Liver (tissue), 9 donors: ENCODE measurements around the gene PFKP. TPM values are rescaled to one million over a fixed set of nuclear protein-coding genes. Genes with fewer than 3 reads are reported as not detected.

Source experiments
- DNase-seq: peaks from one replicate; pipeline ENCODE4 v3.0.0-alpha.2; 2017; ENCODE audit warnings: low spot score
- H3K27ac ChIP-seq, 2 donors: one replicate each; pipeline ENCODE4 v1.7.0; 2013; ENCODE audit warnings: inconsistent platforms in 2 of 2, low read length in 2 of 2, control low read depth in 1 of 2, low read depth in 1 of 2, mild to moderate bottlenecking in 1 of 2
- H3K27me3 ChIP-seq, 4 donors: one replicate each; pipeline versions ENCODE4 v1.6.1 to v1.7.0; 2013; ENCODE audit warnings: low read length in 3 of 4, inconsistent platforms in 1 of 4, mild to moderate bottlenecking in 1 of 4, moderate library complexity in 1 of 4; ENCODE audit not compliant: control insufficient read depth in 4 of 4, insufficient read depth in 4 of 4
- H3K36me3 ChIP-seq, 4 donors: one replicate each; pipeline versions ENCODE4 v1.6.1 to v1.7.0; 2013; ENCODE audit warnings: low read length in 3 of 4, mild to moderate bottlenecking in 3 of 4, low read depth in 1 of 4, moderate library complexity in 1 of 4; ENCODE audit not compliant: control insufficient read depth in 4 of 4, insufficient read depth in 3 of 4
- H3K4me1 ChIP-seq, 4 donors: one replicate each; pipeline versions ENCODE4 v1.6.1 to v1.7.0; 2013; ENCODE audit warnings: low read length in 3 of 4, mild to moderate bottlenecking in 3 of 4, moderate library complexity in 1 of 4; ENCODE audit not compliant: control insufficient read depth in 4 of 4, insufficient read depth in 4 of 4
- H3K4me3 ChIP-seq, 3 donors: one replicate each; pipeline versions ENCODE4 v1.6.1 to v1.7.0; 2013; ENCODE audit warnings: low read length in 3 of 3, control low read depth in 1 of 3, low read depth in 1 of 3, mild to moderate bottlenecking in 1 of 3
- H3K9ac ChIP-seq, 2 donors: one replicate each; pipeline ENCODE4 v1.7.0; 2013; ENCODE audit warnings: low read length in 2 of 2, mild to moderate bottlenecking in 2 of 2, moderate library complexity in 2 of 2, control low read depth in 1 of 2, low read depth in 1 of 2
- H3K9me3 ChIP-seq, 4 donors: one replicate each; pipeline versions ENCODE4 v1.6.1 to v1.7.0; 2013; ENCODE audit warnings: low read length in 3 of 4; ENCODE audit not compliant: control insufficient read depth in 4 of 4
- EGR1 ChIP-seq, 2 donors: IDR thresholded peaks; 2 replicates each; pipeline ENCODE4 v1.6.1; 2016 to 2018; ENCODE audit warnings: antibody characterized with exemption in 2 of 2, low read depth in 2 of 2
- FOXA1 ChIP-seq: IDR thresholded peaks from 2 replicates; pipeline ENCODE4 v1.6.1; 2016; ENCODE audit warnings: antibody characterized with exemption
- FOXA2 ChIP-seq: IDR thresholded peaks from 2 replicates; pipeline ENCODE4 v1.6.1; 2016; ENCODE audit warnings: antibody characterized with exemption
- HNF4A ChIP-seq, 2 donors: conservative IDR thresholded peaks; 2 replicates each; pipeline ENCODE4 v1.6.1; 2016; ENCODE audit warnings: antibody characterized with exemption in 2 of 2, mild to moderate bottlenecking in 2 of 2
- HNF4G ChIP-seq: IDR thresholded peaks from 2 replicates; pipeline ENCODE4 v1.6.1; 2016; ENCODE audit warnings: antibody characterized with exemption
- NR2F2 ChIP-seq: IDR thresholded peaks from 2 replicates; pipeline ENCODE4 v1.6.1; 2016; ENCODE audit warnings: antibody characterized with exemption
- RAD21 ChIP-seq, 2 donors: IDR thresholded peaks; 2 replicates each; pipeline ENCODE4 v1.6.1; 2016; ENCODE audit warnings: antibody characterized with exemption in 2 of 2, mild to moderate bottlenecking in 2 of 2
- RXRA ChIP-seq, 2 donors: IDR thresholded peaks; 2 replicates each; pipeline ENCODE4 v1.6.1; 2017 to 2018; ENCODE audit warnings: antibody characterized with exemption in 2 of 2, mild to moderate bottlenecking in 1 of 2
- YY1 ChIP-seq: IDR thresholded peaks from 2 replicates; pipeline ENCODE4 v1.6.1; 2016; ENCODE audit warnings: antibody characterized with exemption, mild to moderate bottlenecking
- WGBS: extraction: QIAGEN DNeasy Blood & Tissue Kit; methylation state at CpG from one replicate; pipeline ENCODE4 v1.1.7; 2013; 5-methylcytosine and 5-hydroxymethylcytosine counted together
- polyA plus RNA-seq, 2 donors: library from polyadenylated mRNA; stranded (reverse) in 1 of 2; unstranded in 1 of 2; fragments of 200-250 nt in 1 of 2; fragments of >200 nt in 1 of 2; fragmentation: Nextera tagmentation in 1 of 2; extraction: Ambion mirVana in 1 of 2; gene quantifications; one replicate each; pipeline versions ENCODE4 v1.2.1 to v1.2.3, GENCODE V29; 2013 to 2015
- total RNA-seq, 2 donors: library from RNA; depleted of rRNA; stranded (reverse); fragments of >200 nt; gene quantifications; one replicate each; pipeline ENCODE4 v1.2.3, GENCODE V29; 2014
- TF ChIP-seq, protein P1 (sequence below): IDR thresholded peaks from 2 replicates; pipeline ENCODE4 v1.6.1; 2016; ENCODE audit warnings: antibody characterized with exemption, mild to moderate bottlenecking
- TF ChIP-seq, protein P2 (sequence below): IDR thresholded peaks from 2 replicates; pipeline ENCODE4 v1.6.1; 2016; ENCODE audit warnings: antibody characterized with exemption
- TF ChIP-seq, protein P3 (sequence below): IDR thresholded peaks from 2 replicates; pipeline ENCODE4 v1.6.1; 2016; ENCODE audit warnings: antibody characterized with exemption
- donor health status: healthy.
- donor health status: healthy.
- donor health status: healthy.
- donor health status: healthy.
- donor health status: healthy.

The PFKP gene
- total and polyA plus RNA-seq, 4 donors, result 1.1 to 5.0 (median 2.8) TPM

DNA sequence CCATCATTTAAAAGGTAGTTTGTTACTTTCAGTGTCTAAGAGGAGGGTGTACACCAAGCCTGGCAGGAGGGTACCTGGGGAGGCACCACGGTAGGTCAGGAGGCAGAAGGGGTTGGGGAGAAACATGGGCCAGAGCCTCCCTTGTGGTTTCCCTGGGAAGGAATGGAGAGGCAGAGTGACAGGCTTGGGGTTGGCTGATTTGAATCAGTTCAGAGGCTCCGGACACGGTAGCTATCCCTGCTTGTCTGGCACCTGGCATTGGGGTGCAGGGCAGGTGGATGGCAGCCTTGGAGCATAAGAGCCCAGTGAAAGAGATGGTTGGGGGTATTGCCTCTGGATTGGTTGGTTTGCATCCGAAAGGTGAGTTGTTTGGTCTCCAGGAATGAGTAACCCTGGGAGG lies 30.2 kb upstream of the PFKP start:
- Histone ChIP-seq H3K4me3 (no peak overlapping the region), H3K36me3 (no peaks in the 10 kb centered on the region), H3K4me1 (no peaks in the 10 kb centered on the region), H3K27me3 (no peaks in the 10 kb centered on the region), H3K27ac (no peak overlapping the region), H3K9ac (no peak overlapping the region), H3K9me3 (no peaks in the 10 kb centered on the region)
- WGBS, result 83% methylated on average over 4 of the region's 4 CpGs
- no peak for TF ChIP-seq FOXA1
- TF ChIP-seq FOXA2, result no peak
- TF ChIP-seq HNF4G, result no peak
- TF ChIP-seq RAD21 (IDR thresholded peaks at IDR 0.05), result no peak
- no peak for TF ChIP-seq NR2F2
- no peak for TF ChIP-seq RXRA (IDR thresholded peaks at IDR 0.05)
- TF ChIP-seq, protein P1, sequence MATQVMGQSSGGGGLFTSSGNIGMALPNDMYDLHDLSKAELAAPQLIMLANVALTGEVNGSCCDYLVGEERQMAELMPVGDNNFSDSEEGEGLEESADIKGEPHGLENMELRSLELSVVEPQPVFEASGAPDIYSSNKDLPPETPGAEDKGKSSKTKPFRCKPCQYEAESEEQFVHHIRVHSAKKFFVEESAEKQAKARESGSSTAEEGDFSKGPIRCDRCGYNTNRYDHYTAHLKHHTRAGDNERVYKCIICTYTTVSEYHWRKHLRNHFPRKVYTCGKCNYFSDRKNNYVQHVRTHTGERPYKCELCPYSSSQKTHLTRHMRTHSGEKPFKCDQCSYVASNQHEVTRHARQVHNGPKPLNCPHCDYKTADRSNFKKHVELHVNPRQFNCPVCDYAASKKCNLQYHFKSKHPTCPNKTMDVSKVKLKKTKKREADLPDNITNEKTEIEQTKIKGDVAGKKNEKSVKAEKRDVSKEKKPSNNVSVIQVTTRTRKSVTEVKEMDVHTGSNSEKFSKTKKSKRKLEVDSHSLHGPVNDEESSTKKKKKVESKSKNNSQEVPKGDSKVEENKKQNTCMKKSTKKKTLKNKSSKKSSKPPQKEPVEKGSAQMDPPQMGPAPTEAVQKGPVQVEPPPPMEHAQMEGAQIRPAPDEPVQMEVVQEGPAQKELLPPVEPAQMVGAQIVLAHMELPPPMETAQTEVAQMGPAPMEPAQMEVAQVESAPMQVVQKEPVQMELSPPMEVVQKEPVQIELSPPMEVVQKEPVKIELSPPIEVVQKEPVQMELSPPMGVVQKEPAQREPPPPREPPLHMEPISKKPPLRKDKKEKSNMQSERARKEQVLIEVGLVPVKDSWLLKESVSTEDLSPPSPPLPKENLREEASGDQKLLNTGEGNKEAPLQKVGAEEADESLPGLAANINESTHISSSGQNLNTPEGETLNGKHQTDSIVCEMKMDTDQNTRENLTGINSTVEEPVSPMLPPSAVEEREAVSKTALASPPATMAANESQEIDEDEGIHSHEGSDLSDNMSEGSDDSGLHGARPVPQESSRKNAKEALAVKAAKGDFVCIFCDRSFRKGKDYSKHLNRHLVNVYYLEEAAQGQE, result no peak
- TF ChIP-seq HNF4A (conservative IDR thresholded peaks at IDR 0.05), result no peak
- no peak for TF ChIP-seq EGR1 (IDR thresholded peaks at IDR 0.05; ENCODE audit: low read depth in 2 of 2)
- TF ChIP-seq YY1, result no peak
- TF ChIP-seq, protein P2, sequence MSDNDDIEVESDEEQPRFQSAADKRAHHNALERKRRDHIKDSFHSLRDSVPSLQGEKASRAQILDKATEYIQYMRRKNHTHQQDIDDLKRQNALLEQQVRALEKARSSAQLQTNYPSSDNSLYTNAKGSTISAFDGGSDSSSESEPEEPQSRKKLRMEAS, result no peak
- no peak for DNase-seq

DNA sequence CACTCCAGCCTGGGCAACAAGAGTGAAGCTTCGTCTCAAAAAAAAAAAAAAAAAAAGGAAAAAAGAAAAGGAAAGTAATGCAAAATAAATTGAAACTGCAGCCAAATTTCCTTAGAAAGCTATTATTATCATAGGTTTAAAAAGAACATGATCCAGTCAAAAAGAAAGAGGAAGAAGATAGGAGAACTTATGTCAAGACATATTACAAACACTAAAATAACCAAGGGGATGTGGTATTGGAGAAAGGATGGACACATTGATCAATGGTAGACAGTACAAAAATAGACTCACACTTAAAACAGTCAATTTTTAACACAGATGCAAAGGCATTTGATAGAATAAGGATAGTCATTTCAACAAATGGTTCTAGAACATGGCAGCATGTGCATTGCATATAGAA lies 27.3 kb upstream of the PFKP start:
- TF ChIP-seq FOXA2, result no peak
- TF ChIP-seq, protein P2, result no peak
- no peak for TF ChIP-seq EGR1 (IDR thresholded peaks at IDR 0.05; ENCODE audit: low read depth in 2 of 2)
- no peak for TF ChIP-seq HNF4A (conservative IDR thresholded peaks at IDR 0.05)
- TF ChIP-seq, protein P3, sequence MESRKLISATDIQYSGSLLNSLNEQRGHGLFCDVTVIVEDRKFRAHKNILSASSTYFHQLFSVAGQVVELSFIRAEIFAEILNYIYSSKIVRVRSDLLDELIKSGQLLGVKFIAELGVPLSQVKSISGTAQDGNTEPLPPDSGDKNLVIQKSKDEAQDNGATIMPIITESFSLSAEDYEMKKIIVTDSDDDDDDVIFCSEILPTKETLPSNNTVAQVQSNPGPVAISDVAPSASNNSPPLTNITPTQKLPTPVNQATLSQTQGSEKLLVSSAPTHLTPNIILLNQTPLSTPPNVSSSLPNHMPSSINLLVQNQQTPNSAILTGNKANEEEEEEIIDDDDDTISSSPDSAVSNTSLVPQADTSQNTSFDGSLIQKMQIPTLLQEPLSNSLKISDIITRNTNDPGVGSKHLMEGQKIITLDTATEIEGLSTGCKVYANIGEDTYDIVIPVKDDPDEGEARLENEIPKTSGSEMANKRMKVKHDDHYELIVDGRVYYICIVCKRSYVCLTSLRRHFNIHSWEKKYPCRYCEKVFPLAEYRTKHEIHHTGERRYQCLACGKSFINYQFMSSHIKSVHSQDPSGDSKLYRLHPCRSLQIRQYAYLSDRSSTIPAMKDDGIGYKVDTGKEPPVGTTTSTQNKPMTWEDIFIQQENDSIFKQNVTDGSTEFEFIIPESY, result no peak
- TF ChIP-seq, protein P1, result no peak
- no peak for TF ChIP-seq HNF4G
- WGBS, result 65% methylated on average over 1 of the region's 1 CpG
- no peak overlapping the region for H3K9ac ChIP-seq

More for the DNA sequence above, 27.3 kb upstream of the PFKP start:
- Histone ChIP-seq H3K9me3 (no peaks in the 10 kb centered on the region), H3K36me3 (no peaks in the 10 kb centered on the region), H3K4me3 (no peak overlapping the region), H3K27ac (no peak overlapping the region), H3K4me1 (no peaks in the 10 kb centered on the region), H3K27me3 (peaks cover 0 to 3% (median 0%) of the 10 kb centered on the region in 4 donors)
- no peak for DNase-seq
